HS-5 (cell line): ENCODE measurements around the gene R3HDM2.

Experiments
- DNase-seq: peaks from one replicate; pipeline ENCODE4 v3.0.0-alpha.2; 2012; ENCODE audit warnings: low read depth

The R3HDM2 gene

GRCh38 chr12:57467212-57467874 is 36.5 kb upstream of the R3HDM2 start:
- DNase-seq, result no peak

GRCh38 chr12:57465747-57466505 is 35.1 kb upstream of the R3HDM2 start:
- DNase-seq, result no peak

GRCh38 chr12:57465030-57465746 is 34.3 kb upstream of the R3HDM2 start:
- no peak for DNase-seq

GRCh38 chr12:57464569-57464968 is 33.7 kb upstream of the R3HDM2 start:
- DNase-seq, result no peak

- no peak for DNase-seq
Observed at GRCh38 chr12:57462912-57463253, 32.0 kb upstream of the R3HDM2 start.

- peak; percentile 87 for DNase-seq
Observed at GRCh38 chr12:57462251-57462911, 31.5 kb upstream of the R3HDM2 start.

GRCh38 chr12:57461917-57462250 is 31.0 kb upstream of the R3HDM2 start:
- no peak for DNase-seq

- no peak for DNase-seq
Observed at GRCh38 chr12:57461276-57461916, 30.6 kb upstream of the R3HDM2 start.

- no peak for DNase-seq
Observed at GRCh38 chr12:57460841-57461275, 30.0 kb upstream of the R3HDM2 start.

- no peak for DNase-seq
Observed at GRCh38 chr12:57460468-57460784, 29.6 kb upstream of the R3HDM2 start.

- no peak for DNase-seq
Observed at GRCh38 chr12:57459750-57460467, 29.1 kb upstream of the R3HDM2 start, which contains the start of gene GLI1. Gene GLI1 (plus strand): TSS chr12:57459785. CDS start chr12:57463692, 3,907 bp downstream.

- peak; percentile 92 for DNase-seq
Observed at GRCh38 chr12:57459055-57459749, 28.4 kb upstream of the R3HDM2 start.

- no peak for DNase-seq
Observed at GRCh38 chr12:57458665-57459054, 27.8 kb upstream of the R3HDM2 start.

GRCh38 chr12:57456737-57457490 is 26.1 kb upstream of the R3HDM2 start:
- no peak for DNase-seq

- no peak for DNase-seq
Observed at GRCh38 chr12:57456145-57456700, 25.4 kb upstream of the R3HDM2 start.

GRCh38 chr12:57455374-57456144 is 24.7 kb upstream of the R3HDM2 start:
- no peak for DNase-seq

- DNase-seq, result no peak
Observed at GRCh38 chr12:57454566-57455373, 23.9 kb upstream of the R3HDM2 start, which contains the start of gene INHBE. Gene INHBE (plus strand): TSS chr12:57455307. CDS start chr12:57455537, 230 bp downstream.

- DNase-seq, result no peak
Observed at GRCh38 chr12:57454213-57454565, 23.3 kb upstream of the R3HDM2 start.
